ENCODE data around the gene VGLL4.

VGLL4 gene

GRCh38 chr3:11556851-11557644 lies 86.7 kb downstream of the VGLL4 start:
- Histone ChIP-seq H3K36me3 (ENCODE audit: control insufficient read depth, low read depth, low read length) (peaks cover 13% of the 10 kb centered on the region), H3K27me3 (ENCODE audit: control insufficient read depth, insufficient read depth, low read length) (no peaks in the 10 kb centered on the region), H3K9me3 (ENCODE audit: control insufficient read depth, low read depth, low read length) (no peaks in the 10 kb centered on the region), H3K4me1 (ENCODE audit: control insufficient read depth, low read depth, low read length) (no peaks in the 10 kb centered on the region), H3K9ac (ENCODE audit: low read length) (no peak overlapping the region), H3K4me3 (ENCODE audit: low read length) (no peak overlapping the region), H3K27ac (ENCODE audit: low read length) (no peak overlapping the region)

DNA sequence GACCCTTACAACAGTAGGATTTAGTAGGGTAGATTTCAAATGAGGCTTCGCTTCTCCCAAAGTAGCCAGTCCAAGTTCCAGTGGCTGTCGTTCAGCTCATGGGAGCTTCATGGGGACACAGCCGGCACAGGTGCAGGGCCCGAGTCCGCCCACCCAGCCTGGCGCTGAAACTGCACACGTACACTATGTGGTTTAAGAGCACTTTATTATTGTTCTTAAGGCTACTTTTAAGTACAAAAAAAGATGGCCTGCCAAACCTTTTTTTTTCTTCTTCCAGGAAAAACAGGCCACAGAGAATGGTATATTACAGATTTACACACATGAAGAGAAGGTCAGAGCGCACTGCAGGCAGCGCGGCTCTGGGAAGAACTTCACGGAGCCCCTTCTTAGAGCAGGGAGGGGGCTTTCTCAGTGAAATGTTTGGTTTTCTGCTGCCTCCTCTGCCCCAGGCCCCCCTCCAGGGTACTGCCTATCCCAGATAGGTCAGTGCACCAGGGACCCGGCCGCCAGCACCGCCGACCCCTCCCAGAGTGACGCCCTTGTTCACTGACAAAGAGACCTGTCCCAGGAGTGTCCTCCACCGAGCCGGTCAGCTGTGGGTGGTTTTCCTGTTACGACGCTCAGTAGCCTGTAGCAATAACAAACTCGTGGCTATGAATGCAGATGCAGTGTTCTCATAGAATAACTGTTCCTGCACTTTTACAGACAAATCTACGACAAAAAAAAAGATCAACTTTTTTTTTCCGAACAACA lies 87.7 kb downstream of the VGLL4 start:
- no peak overlapping the region for H3K27ac ChIP-seq (ENCODE audit: low read length)
- no peak overlapping the region for H3K4me3 ChIP-seq (ENCODE audit: low read length)
- no peak overlapping the region for H3K9ac ChIP-seq (ENCODE audit: low read length)
- H3K36me3 ChIP-seq (ENCODE audit: control insufficient read depth, low read depth, low read length): peaks cover 13% of the 10 kb centered on the region
- no peaks in the 10 kb centered on the region for H3K27me3 ChIP-seq (ENCODE audit: control insufficient read depth, insufficient read depth, low read length)
- no peaks in the 10 kb centered on the region for H3K4me1 ChIP-seq (ENCODE audit: control insufficient read depth, low read depth, low read length)
- H3K9me3 ChIP-seq (ENCODE audit: control insufficient read depth, low read depth, low read length): no peaks in the 10 kb centered on the region

GRCh38 chr3:11555211-11555782 lies 88.4 kb downstream of the VGLL4 start:
- H3K4me3 ChIP-seq (ENCODE audit: low read length): no peak overlapping the region
- H3K9ac ChIP-seq (ENCODE audit: low read length): no peak overlapping the region
- H3K4me1 ChIP-seq (ENCODE audit: control insufficient read depth, low read depth, low read length): no peaks in the 10 kb centered on the region
- H3K27ac ChIP-seq (ENCODE audit: low read length): no peak overlapping the region
- no peaks in the 10 kb centered on the region for H3K27me3 ChIP-seq (ENCODE audit: control insufficient read depth, insufficient read depth, low read length)
- peaks cover 13% of the 10 kb centered on the region for H3K36me3 ChIP-seq (ENCODE audit: control insufficient read depth, low read depth, low read length)
- no peaks in the 10 kb centered on the region for H3K9me3 ChIP-seq (ENCODE audit: control insufficient read depth, low read depth, low read length)

DNA sequence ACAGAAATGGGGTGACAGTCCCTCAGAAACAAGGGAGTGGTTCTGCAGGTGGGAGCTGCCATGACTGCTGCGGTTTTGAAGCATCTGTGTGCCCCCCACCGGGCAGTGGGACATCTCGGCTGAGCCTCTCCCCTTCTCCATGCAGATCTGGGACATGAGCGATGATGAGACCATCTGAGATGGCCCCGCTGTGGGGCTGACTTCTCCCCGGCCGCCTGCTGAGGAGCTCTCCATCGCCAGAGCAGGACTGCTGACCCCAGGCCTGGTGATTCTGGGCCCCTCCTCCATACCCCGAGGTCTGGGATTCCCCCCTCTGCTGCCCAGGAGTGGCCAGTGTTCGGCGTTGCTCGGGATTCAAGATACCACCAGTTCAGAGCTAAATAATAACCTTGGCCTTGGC lies 89.0 kb downstream of the VGLL4 start:
- Histone ChIP-seq H3K9me3 (ENCODE audit: control insufficient read depth, low read depth, low read length) (no peaks in the 10 kb centered on the region), H3K27me3 (ENCODE audit: control insufficient read depth, insufficient read depth, low read length) (no peaks in the 10 kb centered on the region), H3K4me1 (ENCODE audit: control insufficient read depth, low read depth, low read length) (no peaks in the 10 kb centered on the region), H3K27ac (ENCODE audit: low read length) (no peak overlapping the region), H3K9ac (ENCODE audit: low read length) (no peak overlapping the region), H3K4me3 (ENCODE audit: low read length) (no peak overlapping the region), H3K36me3 (ENCODE audit: control insufficient read depth, low read depth, low read length) (peaks cover 13% of the 10 kb centered on the region)

DNA sequence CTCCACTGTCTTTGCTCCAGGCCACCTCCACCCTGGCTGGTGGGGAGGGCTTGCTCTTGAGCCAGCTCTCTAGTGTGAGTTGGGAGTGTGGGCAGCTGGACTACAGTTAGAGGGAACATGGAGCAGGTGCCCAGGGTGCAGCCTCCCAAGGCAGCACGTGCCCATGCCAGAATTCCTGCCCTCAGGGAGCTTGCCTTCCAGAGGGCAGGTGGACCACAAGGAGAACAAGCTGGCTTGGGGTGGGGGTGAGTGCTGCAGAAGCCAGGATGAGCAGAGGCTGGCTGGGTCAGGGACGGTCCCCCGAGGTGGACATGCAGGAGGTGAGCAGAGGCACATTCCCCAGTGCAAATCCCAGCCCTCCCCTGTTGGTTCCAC lies 89.5 kb downstream of the VGLL4 start:
- H3K4me1 ChIP-seq (ENCODE audit: control insufficient read depth, low read depth, low read length): no peaks in the 10 kb centered on the region
- no peaks in the 10 kb centered on the region for H3K9me3 ChIP-seq (ENCODE audit: control insufficient read depth, low read depth, low read length)
- H3K36me3 ChIP-seq (ENCODE audit: control insufficient read depth, low read depth, low read length): peaks cover 13% of the 10 kb centered on the region
- no peak overlapping the region for H3K4me3 ChIP-seq (ENCODE audit: low read length)
- no peak overlapping the region for H3K27ac ChIP-seq (ENCODE audit: low read length)
- no peaks in the 10 kb centered on the region for H3K27me3 ChIP-seq (ENCODE audit: control insufficient read depth, insufficient read depth, low read length)
- H3K9ac ChIP-seq (ENCODE audit: low read length): no peak overlapping the region

DNA sequence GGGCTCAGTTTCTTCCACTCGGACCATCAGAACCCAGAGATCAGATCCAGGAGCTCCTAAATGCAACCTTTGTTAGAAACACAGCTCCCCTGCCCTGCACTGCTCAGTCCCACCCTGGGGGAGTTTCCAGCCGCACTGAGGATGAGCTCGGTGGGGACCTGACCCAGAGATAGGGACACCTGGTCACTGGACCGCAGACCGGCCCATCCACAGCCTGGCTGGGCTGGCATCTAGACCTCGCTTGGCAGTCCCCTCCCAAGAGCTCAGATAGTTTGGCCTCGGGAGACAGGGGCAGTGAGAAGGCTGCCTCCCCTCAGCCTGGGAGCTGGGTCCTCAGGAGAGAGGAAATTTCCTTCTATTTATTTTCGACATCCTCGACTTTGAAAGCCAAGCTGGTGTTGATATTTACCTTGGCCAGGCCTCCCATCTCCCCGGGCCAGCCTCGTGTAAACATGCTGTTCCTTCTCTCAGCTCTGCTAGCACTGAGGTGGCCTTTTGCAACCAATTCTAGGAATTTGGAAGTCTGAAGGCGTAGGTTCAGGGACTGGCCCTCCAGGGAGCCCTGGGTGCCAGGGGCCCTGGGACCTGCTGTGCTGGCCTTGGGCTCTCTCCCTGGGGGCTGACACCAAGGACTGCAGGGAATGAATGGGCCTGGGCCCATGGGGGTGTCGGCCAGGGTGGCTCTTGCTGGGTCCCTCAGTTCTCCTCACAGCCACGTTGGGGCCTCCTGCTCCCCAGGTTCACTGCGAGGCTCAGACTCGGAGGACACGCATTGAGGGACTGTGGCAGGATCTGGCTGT lies 90.1 kb downstream of the VGLL4 start:
- H3K27me3 ChIP-seq (ENCODE audit: control insufficient read depth, insufficient read depth, low read length): no peaks in the 10 kb centered on the region
- H3K27ac ChIP-seq (ENCODE audit: low read length): no peak overlapping the region
- no peaks in the 10 kb centered on the region for H3K4me1 ChIP-seq (ENCODE audit: control insufficient read depth, low read depth, low read length)
- peaks cover 13% of the 10 kb centered on the region for H3K36me3 ChIP-seq (ENCODE audit: control insufficient read depth, low read depth, low read length)
- H3K9ac ChIP-seq (ENCODE audit: low read length): no peak overlapping the region
- no peaks in the 10 kb centered on the region for H3K9me3 ChIP-seq (ENCODE audit: control insufficient read depth, low read depth, low read length)
- H3K4me3 ChIP-seq (ENCODE audit: low read length): no peak overlapping the region

GRCh38 chr3:11552289-11553264 lies 91.1 kb downstream of the VGLL4 start:
- no peak overlapping the region for H3K27ac ChIP-seq (ENCODE audit: low read length)

DNA sequence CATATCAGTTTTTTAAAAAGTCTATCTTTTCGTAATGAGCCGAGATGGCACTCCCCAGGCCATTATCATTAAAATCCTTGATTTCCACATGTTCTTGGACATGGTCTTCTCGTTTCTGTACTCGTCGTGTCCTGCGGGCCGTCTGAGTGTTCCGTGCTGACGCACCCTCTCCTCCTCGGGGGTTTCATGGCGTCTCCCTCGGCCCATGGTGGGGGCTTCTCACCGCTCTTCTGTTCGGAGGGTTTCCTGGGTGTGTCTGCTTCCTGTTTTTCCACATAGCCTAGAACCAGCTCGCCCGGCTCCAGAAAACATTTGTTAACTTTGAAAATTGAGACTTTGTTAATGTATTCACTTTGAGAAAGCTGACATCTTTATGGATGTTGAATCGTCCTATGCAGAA lies 92.7 kb downstream of the VGLL4 start:
- peaks cover 3% of the 10 kb centered on the region for H3K36me3 ChIP-seq (ENCODE audit: control insufficient read depth, low read depth, low read length)
- H3K4me1 ChIP-seq (ENCODE audit: control insufficient read depth, low read depth, low read length): no peaks in the 10 kb centered on the region
- no peaks in the 10 kb centered on the region for H3K27me3 ChIP-seq (ENCODE audit: control insufficient read depth, insufficient read depth, low read length)
- H3K9me3 ChIP-seq (ENCODE audit: control insufficient read depth, low read depth, low read length): no peaks in the 10 kb centered on the region
- H3K9ac ChIP-seq (ENCODE audit: low read length): no peak overlapping the region
- no peak overlapping the region for H3K27ac ChIP-seq (ENCODE audit: low read length)
- no peak overlapping the region for H3K4me3 ChIP-seq (ENCODE audit: low read length)

More at GRCh38 chr3:11552289-11553264, 91.1 kb downstream of the VGLL4 start:
- Histone ChIP-seq H3K4me1 (ENCODE audit: control insufficient read depth, low read depth, low read length) (no peaks in the 10 kb centered on the region), H3K9ac (ENCODE audit: low read length) (no peak overlapping the region), H3K4me3 (ENCODE audit: low read length) (no peak overlapping the region), H3K27me3 (ENCODE audit: control insufficient read depth, insufficient read depth, low read length) (no peaks in the 10 kb centered on the region), H3K36me3 (ENCODE audit: control insufficient read depth, low read depth, low read length) (peaks cover 6% of the 10 kb centered on the region), H3K9me3 (ENCODE audit: control insufficient read depth, low read depth, low read length) (no peaks in the 10 kb centered on the region)

DNA sequence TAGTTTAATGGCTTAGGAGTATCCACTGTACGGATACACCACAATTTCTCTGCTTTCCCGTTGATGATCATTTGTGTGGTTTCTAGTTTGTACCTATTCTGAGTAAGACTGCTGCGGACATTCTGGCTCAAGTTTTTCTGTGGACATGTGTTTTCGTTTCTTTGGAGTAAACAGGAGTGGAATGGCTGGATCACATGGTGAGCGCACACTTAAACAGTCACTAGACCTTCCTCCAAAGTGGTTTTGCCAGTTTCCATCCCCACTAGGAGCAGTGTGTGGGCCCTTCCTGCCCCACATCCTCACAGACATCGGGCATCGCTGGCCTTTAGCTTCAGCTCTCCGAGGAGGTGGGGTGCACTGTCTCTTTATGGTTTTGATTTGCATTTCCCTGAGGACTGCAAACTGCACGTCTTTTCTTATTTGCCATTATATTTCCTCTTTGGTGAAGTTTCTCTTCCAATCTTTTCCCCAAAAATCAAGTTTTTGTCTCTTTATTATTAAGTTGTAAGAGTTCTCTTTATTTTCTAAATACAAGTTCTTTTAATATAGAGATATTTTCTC lies 94.1 kb downstream of the VGLL4 start:
- no peaks in the 10 kb centered on the region for H3K9me3 ChIP-seq (ENCODE audit: control insufficient read depth, low read depth, low read length)
- H3K9ac ChIP-seq (ENCODE audit: low read length): no peak overlapping the region
- H3K4me1 ChIP-seq (ENCODE audit: control insufficient read depth, low read depth, low read length): no peaks in the 10 kb centered on the region
- no peak overlapping the region for H3K4me3 ChIP-seq (ENCODE audit: low read length)
- H3K27me3 ChIP-seq (ENCODE audit: control insufficient read depth, insufficient read depth, low read length): no peaks in the 10 kb centered on the region
- peaks cover 3% of the 10 kb centered on the region for H3K36me3 ChIP-seq (ENCODE audit: control insufficient read depth, low read depth, low read length)
- H3K27ac ChIP-seq (ENCODE audit: low read length): no peak overlapping the region

DNA sequence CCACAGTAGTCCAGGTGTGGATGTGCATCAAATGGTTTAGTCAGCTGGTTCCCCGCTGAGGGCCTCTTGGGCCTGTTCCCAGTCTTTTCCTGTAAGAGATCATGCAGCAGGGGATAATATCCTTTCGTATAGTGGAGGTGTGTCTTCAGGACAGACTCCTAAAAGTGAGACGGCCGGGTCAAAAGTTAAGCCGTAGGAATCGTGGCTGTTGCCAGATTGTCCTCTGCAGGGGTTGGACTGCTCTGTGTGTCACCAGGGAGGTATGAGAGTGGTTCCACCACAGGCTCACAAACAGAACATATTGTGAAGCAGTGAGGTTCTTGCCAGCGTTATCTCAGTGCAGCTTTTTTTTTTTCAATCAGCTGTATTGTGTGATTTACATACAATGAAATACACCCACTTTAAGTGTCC lies 95.0 kb downstream of the VGLL4 start:
- Histone ChIP-seq H3K4me1 (ENCODE audit: control insufficient read depth, low read depth, low read length) (no peaks in the 10 kb centered on the region), H3K36me3 (ENCODE audit: control insufficient read depth, low read depth, low read length) (peaks cover 2% of the 10 kb centered on the region), H3K9ac (ENCODE audit: low read length) (no peak overlapping the region), H3K27ac (ENCODE audit: low read length) (no peak overlapping the region), H3K9me3 (ENCODE audit: control insufficient read depth, low read depth, low read length) (no peaks in the 10 kb centered on the region), H3K4me3 (ENCODE audit: low read length) (no peak overlapping the region), H3K27me3 (ENCODE audit: control insufficient read depth, insufficient read depth, low read length) (no peaks in the 10 kb centered on the region)
